Measurements from ENCODE around the gene TACO1.
A peak's percentile ranks its signal among the peaks of the same experiment; 100 is the strongest.

TACO1 gene

GRCh38 chr17:63600569-63601438 lies at the start of gene TACO1:
TACO1 (plus strand) TSS chr17:63600895; CDS start chr17:63601084, 189 bp downstream.
- no peak for TF ChIP-seq CTCF (IDR thresholded peaks at IDR 0.05; ENCODE audit: control insufficient read depth, insufficient read depth, low read depth, low read length, missing control alignments)
- H3K4me3 ChIP-seq (ENCODE audit: control insufficient read depth, low read depth, low read length): peak within 1 kb of the TSS; percentile 67
- peak; percentile 40 for DNase-seq (ENCODE audit: low read depth)

GRCh38 chr17:63552211-63552610 lies 48.5 kb upstream of the TACO1 start:
- DNase-seq (ENCODE audit: low read depth): no peak
- TF ChIP-seq CTCF (IDR thresholded peaks at IDR 0.05; ENCODE audit: control insufficient read depth, insufficient read depth, low read depth, low read length, missing control alignments): no peak
- H3K4me3 ChIP-seq (ENCODE audit: control insufficient read depth, low read depth, low read length): peak overlapping the region; percentile 90

DNA sequence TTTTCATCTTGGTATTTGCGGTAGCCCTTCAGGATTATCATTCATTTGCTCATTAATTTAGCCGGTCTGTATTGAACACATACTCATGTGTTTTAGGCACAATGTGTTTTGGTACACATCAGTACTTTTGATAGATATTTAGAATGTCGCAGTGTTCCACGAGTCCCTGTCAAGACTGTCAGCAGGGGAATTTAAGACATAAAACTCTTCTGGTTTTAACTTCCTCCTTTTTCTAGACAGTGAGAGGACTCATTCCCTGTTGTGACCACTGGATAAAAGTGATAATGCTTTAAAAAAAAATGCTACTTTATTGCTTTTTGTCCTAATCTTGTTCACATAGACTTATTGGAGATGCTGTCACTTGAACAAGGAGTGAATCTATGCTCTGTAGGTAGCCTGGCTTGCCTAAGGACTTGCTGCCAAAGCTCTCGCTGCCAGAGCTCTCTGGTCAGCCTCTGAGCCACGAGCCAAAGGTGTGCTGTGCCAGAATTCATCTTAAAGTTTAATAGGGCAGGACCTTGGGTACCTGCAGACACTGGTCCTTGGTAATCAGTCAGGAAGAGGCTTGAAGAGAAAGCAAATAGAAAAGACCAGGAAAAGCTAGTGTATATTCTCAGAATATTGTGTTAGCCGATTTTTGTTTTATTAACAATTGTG lies 45.1 kb upstream of the TACO1 start:
- no peak overlapping the region for H3K4me3 ChIP-seq (ENCODE audit: control insufficient read depth, low read depth, low read length)

DNA sequence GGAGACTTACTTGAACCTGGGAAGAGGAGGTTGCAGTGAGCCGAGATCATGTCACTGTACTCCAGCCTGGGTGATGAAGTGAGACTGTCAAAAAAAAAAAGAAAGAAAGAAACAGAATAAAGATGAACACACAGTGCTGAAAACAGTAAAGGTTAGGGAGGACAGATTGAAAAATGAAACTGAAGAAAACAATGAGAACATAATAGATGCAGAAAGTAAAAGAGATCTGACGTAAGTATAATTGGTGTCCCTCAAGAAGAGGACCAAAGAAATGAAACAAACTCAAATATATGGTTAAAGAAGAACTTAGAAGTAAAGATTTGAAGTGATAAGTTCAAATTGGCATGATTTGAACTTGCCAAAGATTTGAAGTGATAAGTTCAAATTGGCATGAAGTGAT lies 43.3 kb upstream of the TACO1 start:
- no peak overlapping the region for H3K4me3 ChIP-seq (ENCODE audit: control insufficient read depth, low read depth, low read length)
- no peak for DNase-seq (ENCODE audit: low read depth)
- no peak for TF ChIP-seq CTCF (IDR thresholded peaks at IDR 0.05; ENCODE audit: control insufficient read depth, insufficient read depth, low read depth, low read length, missing control alignments)

More for the DNA sequence above, 45.1 kb upstream of the TACO1 start:
- TF ChIP-seq CTCF (IDR thresholded peaks at IDR 0.05; ENCODE audit: control insufficient read depth, insufficient read depth, low read depth, low read length, missing control alignments): no peak
- DNase-seq (ENCODE audit: low read depth): no peak

GRCh38 chr17:63558441-63558840 lies 42.3 kb upstream of the TACO1 start:
- DNase-seq (ENCODE audit: low read depth): no peak
- no peak for TF ChIP-seq CTCF (IDR thresholded peaks at IDR 0.05; ENCODE audit: control insufficient read depth, insufficient read depth, low read depth, low read length, missing control alignments)
- no peak overlapping the region for H3K4me3 ChIP-seq (ENCODE audit: control insufficient read depth, low read depth, low read length)

DNA sequence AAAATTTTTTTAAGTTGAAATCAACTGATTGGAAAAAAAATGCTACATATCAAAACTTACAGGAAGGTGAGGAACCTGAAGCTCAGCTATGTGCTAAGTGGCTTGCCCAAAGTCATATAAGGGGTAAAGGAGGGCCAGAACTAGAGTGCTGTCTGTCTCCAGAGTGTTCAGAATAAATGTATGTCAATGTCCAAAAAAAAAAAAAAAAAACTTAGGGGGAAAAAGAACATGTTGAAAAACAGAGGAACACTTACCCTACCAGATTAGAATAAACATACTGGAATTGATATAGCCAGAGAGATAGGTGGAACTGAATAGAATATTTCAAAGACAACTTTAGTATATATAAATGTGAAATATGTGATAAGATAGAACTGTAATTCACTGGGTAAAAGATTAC lies 38.9 kb upstream of the TACO1 start:
- DNase-seq (ENCODE audit: low read depth): no peak
- no peak for TF ChIP-seq CTCF (IDR thresholded peaks at IDR 0.05; ENCODE audit: control insufficient read depth, insufficient read depth, low read depth, low read length, missing control alignments)
- H3K4me3 ChIP-seq (ENCODE audit: control insufficient read depth, low read depth, low read length): no peak overlapping the region

All from AG09309 (cell line).